HEK293T (cell line): ENCODE data around the gene BTBD10.

Experiments
- ARNT ChIP-seq: fragments of 450-650 bp; IDR thresholded peaks from 2 replicates; pipeline ENCODE4 v1.6.1; 2017; ENCODE audit warnings: mild to moderate bottlenecking
- BHLHE40 ChIP-seq: fragments of 450-650 bp; IDR thresholded peaks from 2 replicates; pipeline ENCODE4 v1.6.1; 2016; ENCODE audit warnings: mild to moderate bottlenecking, moderate library complexity, borderline replicate concordance
- ELF4 ChIP-seq: fragments of 450-650 bp; IDR thresholded peaks from 2 replicates; pipeline ENCODE4 v1.6.1; 2017; ENCODE audit warnings: antibody characterized with exemption
- FOXA1 ChIP-seq: fragments of 450-650 bp; IDR thresholded peaks from 2 replicates; pipeline ENCODE4 v1.6.1; 2016; ENCODE audit warnings: mild to moderate bottlenecking
- FOXM1 ChIP-seq: fragments of 450-650 bp; IDR thresholded peaks from 2 replicates; pipeline ENCODE4 v1.6.1; 2017; ENCODE audit warnings: mild to moderate bottlenecking, borderline replicate concordance
- HDGF ChIP-seq: fragments of 450-650 bp; IDR thresholded peaks from 2 replicates; pipeline ENCODE4 v1.6.1; 2017; ENCODE audit warnings: antibody characterized with exemption, borderline replicate concordance
- L3MBTL2 ChIP-seq: fragments of 450-650 bp; conservative IDR thresholded peaks from 2 replicates; pipeline ENCODE4 v1.6.1; 2016; ENCODE audit warnings: mild to moderate bottlenecking
- NFRKB ChIP-seq: fragments of 450-650 bp; IDR thresholded peaks from 2 replicates; pipeline ENCODE4 v1.6.1; 2016; ENCODE audit warnings: mild to moderate bottlenecking, moderate library complexity
- PKNOX1 ChIP-seq: fragments of 450-650 bp; IDR thresholded peaks from 2 replicates; pipeline ENCODE4 v1.6.1; 2016
- SP1 ChIP-seq: fragments of 450-650 bp; IDR thresholded peaks from 2 replicates; pipeline ENCODE4 v1.6.1; 2017
- SUZ12 ChIP-seq: fragments of 450-650 bp; IDR thresholded peaks from 2 replicates; pipeline ENCODE4 v1.6.1; 2016; ENCODE audit warnings: mild to moderate bottlenecking

GRCh38 chr11:13354335-13354734 lies 108.7 kb downstream of the BTBD10 start:
- TF ChIP-seq SP1 (no peak), FOXM1 (no peak), BHLHE40 (no peak), HDGF (no peak), PKNOX1 (no peak), ARNT (no peak), FOXA1 (no peak), ELF4 (no peak), SUZ12 (no peak), NFRKB (no peak), L3MBTL2 (no peak)
